ENCODE measurements around the gene BDKRB2.
A peak's percentile ranks its signal among the peaks of the same experiment; 100 is the strongest.

The BDKRB2 gene

GRCh38 chr14:96173636-96174475, 30.8 kb upstream of the BDKRB2 start:
- no peak overlapping the region for H3K27ac ChIP-seq
- no peak overlapping the region for H3K4me3 ChIP-seq

GRCh38 chr14:96176275-96176674, 28.4 kb upstream of the BDKRB2 start:
- no peak overlapping the region for H3K4me3 ChIP-seq
- H3K27ac ChIP-seq, result peak overlapping the region in 2 of 21 experiments; percentile 6 to 41

GRCh38 chr14:96176811-96177211, 27.8 kb upstream of the BDKRB2 start:
- H3K4me3 ChIP-seq, result no peak overlapping the region
- H3K27ac ChIP-seq, result peak overlapping the region in 3 of 21 experiments; percentile 6 to 45 (median 41)

DNA sequence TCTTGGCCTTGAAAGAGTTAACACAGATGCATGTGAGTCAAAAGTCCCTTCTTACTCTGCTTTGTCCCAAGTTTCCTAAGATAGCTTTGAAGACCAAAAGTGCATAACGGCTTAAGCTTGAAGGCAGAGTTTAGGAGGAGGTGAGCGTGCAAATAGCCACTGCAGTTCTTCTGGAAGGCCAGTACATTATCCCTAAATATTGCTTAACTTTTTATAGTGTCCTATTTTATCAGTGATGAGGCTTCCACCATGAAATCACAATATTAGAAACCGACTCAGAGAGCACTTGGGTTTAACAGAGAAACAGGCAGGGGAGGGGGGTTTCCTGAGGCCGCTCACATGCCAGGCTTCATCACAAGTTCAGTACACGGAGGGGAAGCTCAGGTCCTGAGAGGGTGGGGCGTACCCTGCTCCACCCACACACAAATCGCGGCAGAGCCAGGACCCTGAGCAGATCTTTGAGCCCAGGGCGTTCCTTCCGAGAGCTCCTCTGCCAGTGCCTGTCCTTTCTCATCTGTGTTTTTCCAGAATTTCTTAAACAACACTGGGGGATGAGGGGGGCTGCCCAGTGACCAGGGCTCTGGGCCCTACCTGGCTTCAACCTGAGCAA, 26.8 kb upstream of the BDKRB2 start:
- Histone ChIP-seq H3K27ac (peak overlapping the region in 8 of 21 experiments; percentile 7 to 60 (median 36)), H3K4me3 (no peak overlapping the region)

GRCh38 chr14:96178461-96179321, 25.9 kb upstream of the BDKRB2 start:
- Histone ChIP-seq H3K4me3 (no peak overlapping the region), H3K27ac (peak overlapping the region in 6 of 21 experiments; percentile 7 to 60 (median 36))

DNA sequence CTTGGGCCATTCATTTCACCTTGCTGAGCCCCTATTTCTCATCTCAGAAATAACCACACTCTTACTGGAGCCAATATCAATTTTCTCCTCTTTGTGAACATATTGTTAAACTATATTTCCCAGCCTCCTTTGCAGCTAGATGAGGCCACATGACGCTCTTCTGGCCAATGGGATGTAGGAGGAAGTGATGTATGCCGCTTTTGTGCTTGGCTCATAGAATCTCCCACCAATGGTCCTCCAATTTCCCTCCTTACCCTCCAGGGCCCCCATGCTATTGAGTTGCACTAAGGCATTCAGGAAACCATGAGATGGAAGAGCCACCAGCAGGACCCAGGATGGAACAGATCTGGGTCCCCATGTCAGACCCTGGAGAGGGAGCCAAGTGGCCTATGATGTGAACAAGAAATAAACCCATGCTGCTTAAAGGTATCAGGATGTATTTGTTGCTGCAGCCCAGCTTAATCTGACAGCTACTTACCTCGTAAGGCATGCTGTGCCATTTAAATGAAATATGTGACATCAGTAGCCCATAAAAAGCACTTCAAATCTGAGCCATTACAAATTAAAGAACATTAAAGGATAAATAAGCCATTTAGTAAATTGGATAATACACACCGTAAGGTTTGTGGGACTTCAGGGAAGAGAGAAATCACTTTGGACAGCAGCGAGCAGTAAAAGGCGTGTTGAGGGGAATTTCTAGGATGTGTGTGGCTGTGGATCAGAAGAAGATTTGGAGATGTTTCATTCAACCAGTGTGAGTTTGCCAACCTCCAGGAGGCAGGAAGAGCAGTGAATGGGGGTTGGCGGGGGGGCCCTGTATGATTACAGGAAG, 24.4 kb upstream of the BDKRB2 start:
- H3K4me3 ChIP-seq, result no peak overlapping the region
- H3K27ac ChIP-seq, result peak overlapping the region in 9 of 21 experiments; percentile 6 to 54 (median 20)

GRCh38 chr14:96181186-96182056, 23.2 kb upstream of the BDKRB2 start:
- Histone ChIP-seq H3K27ac (peak overlapping the region in 8 of 21 experiments; percentile 10 to 54 (median 34)), H3K4me3 (no peak overlapping the region)

- no peak overlapping the region for H3K4me3 ChIP-seq
- peak overlapping the region in 3 of 21 experiments; percentile 6 to 43 (median 13) for H3K27ac ChIP-seq
These were observed 22.1 kb upstream of the BDKRB2 start for GRCh38 chr14:96182546-96182945.

GRCh38 chr14:96184737-96185136, 19.9 kb upstream of the BDKRB2 start:
- no peak overlapping the region for H3K4me3 ChIP-seq
- H3K27ac ChIP-seq, result peak overlapping the region in 3 of 21 experiments; percentile 16 to 33 (median 21)

- no peak overlapping the region for H3K27ac ChIP-seq
- no peak overlapping the region for H3K4me3 ChIP-seq
These were observed 17.2 kb upstream of the BDKRB2 start for GRCh38 chr14:96187216-96188031.

- no peak overlapping the region for H3K4me3 ChIP-seq
- no peak overlapping the region for H3K27ac ChIP-seq
These were observed 15.3 kb upstream of the BDKRB2 start for GRCh38 chr14:96189281-96189711.

GRCh38 chr14:96191353-96191752, 13.3 kb upstream of the BDKRB2 start:
- no peak overlapping the region for H3K4me3 ChIP-seq
- H3K27ac ChIP-seq, result no peak overlapping the region

GRCh38 chr14:96191841-96192462, 12.7 kb upstream of the BDKRB2 start:
- Histone ChIP-seq H3K4me3 (no peak overlapping the region), H3K27ac (peak overlapping the region in 1 of 21 experiments; percentile 4)

- peak overlapping the region in 5 of 21 experiments; percentile 11 to 37 (median 12) for H3K27ac ChIP-seq
- no peak overlapping the region for H3K4me3 ChIP-seq
These were observed 11.4 kb upstream of the BDKRB2 start for GRCh38 chr14:96192975-96193805.

- H3K27ac ChIP-seq, result peak overlapping the region in 3 of 21 experiments; percentile 11 to 37 (median 12)
- H3K4me3 ChIP-seq, result no peak overlapping the region
These were observed 10.4 kb upstream of the BDKRB2 start for GRCh38 chr14:96194262-96194656.

Data from skin epidermis (tissue), 12 donors.